RWPE2 (cell line): ENCODE results near the gene CSAG2.
"Not testable (repeated sequence)": the region's sequence is repeated elsewhere in the genome, so short reads cannot be mapped to it uniquely, and the experiment has no call there.

Source experiments
- ATAC-seq: fragments of 200-7000 bp; cut with Tn5 transposase; 3 replicates; pipeline ENCODE4 v1.9.1; 2021; ENCODE audit warnings: low read depth
- DNase-seq: peaks from one replicate; pipeline ENCODE4 v3.0.0-alpha.2; 2020; ENCODE audit warnings: low spot score
- H3K27ac ChIP-seq: fragments of 450-650 bp; 2 replicates; pipeline ENCODE4 v1.5.1; 2017; ENCODE audit warnings: mild to moderate bottlenecking; ENCODE audit not compliant: poor library complexity, severe bottlenecking
- H3K27me3 ChIP-seq: fragments of 250-450 bp; sonication (Bioruptor Pico); 2 replicates; pipeline ENCODE4 v1.5.1; 2021; ENCODE audit warnings: mild to moderate bottlenecking, moderate library complexity; ENCODE audit not compliant: insufficient read depth, poor library complexity, severe bottlenecking
- H3K36me3 ChIP-seq: fragments of 250-450 bp; sonication (Bioruptor Pico); 2 replicates; pipeline ENCODE4 v1.5.1; 2020; ENCODE audit warnings: low read depth, mild to moderate bottlenecking, moderate library complexity
- H3K4me1 ChIP-seq: fragments of 250-450 bp; sonication (Bioruptor Pico); 2 replicates; pipeline ENCODE4 v1.5.1; 2021; ENCODE audit warnings: mild to moderate bottlenecking, moderate library complexity; ENCODE audit not compliant: insufficient read depth, poor library complexity, severe bottlenecking
- H3K4me3 ChIP-seq: fragments of 250-450 bp; sonication (Bioruptor Pico); 2 replicates; pipeline ENCODE4 v1.5.1; 2021; ENCODE audit warnings: mild to moderate bottlenecking, moderate library complexity; ENCODE audit not compliant: severe bottlenecking
- H3K9me3 ChIP-seq: fragments of 250-450 bp; sonication (Bioruptor Pico); 2 replicates; pipeline ENCODE4 v1.5.1; 2021; ENCODE audit warnings: mild to moderate bottlenecking, moderate library complexity; ENCODE audit not compliant: severe bottlenecking
- TF ChIP-seq, protein P1 (sequence below): fragments of 450-650 bp; IDR thresholded peaks from one replicate; pipeline ENCODE4 v1.5.1; 2017; ENCODE audit warnings: mild to moderate bottlenecking, moderate library complexity; ENCODE audit not compliant: poor library complexity, severe bottlenecking

CSAG2 gene

GRCh38 chrX:152735101-152735500 is 26.0 kb upstream of the CSAG2 start:
- no peaks in the 10 kb centered on the region for H3K9me3 ChIP-seq
- TF ChIP-seq, protein P1, sequence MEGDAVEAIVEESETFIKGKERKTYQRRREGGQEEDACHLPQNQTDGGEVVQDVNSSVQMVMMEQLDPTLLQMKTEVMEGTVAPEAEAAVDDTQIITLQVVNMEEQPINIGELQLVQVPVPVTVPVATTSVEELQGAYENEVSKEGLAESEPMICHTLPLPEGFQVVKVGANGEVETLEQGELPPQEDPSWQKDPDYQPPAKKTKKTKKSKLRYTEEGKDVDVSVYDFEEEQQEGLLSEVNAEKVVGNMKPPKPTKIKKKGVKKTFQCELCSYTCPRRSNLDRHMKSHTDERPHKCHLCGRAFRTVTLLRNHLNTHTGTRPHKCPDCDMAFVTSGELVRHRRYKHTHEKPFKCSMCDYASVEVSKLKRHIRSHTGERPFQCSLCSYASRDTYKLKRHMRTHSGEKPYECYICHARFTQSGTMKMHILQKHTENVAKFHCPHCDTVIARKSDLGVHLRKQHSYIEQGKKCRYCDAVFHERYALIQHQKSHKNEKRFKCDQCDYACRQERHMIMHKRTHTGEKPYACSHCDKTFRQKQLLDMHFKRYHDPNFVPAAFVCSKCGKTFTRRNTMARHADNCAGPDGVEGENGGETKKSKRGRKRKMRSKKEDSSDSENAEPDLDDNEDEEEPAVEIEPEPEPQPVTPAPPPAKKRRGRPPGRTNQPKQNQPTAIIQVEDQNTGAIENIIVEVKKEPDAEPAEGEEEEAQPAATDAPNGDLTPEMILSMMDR, result no peak

GRCh38 chrX:152734143-152734858 is 25.2 kb upstream of the CSAG2 start:
- not testable (repeated sequence) for H3K36me3 ChIP-seq, ATAC-seq, DNase-seq, H3K9me3 ChIP-seq, H3K27me3 ChIP-seq, H3K27ac ChIP-seq, H3K4me1 ChIP-seq, H3K4me3 ChIP-seq

More at GRCh38 chrX:152735101-152735500, 26.0 kb upstream of the CSAG2 start:
- H3K27ac ChIP-seq, result no peak overlapping the region
- H3K4me1 ChIP-seq, result no peaks in the 10 kb centered on the region
- no peak for ATAC-seq
- DNase-seq, result no peak
- H3K27me3 ChIP-seq, result no peaks in the 10 kb centered on the region
- no peak overlapping the region for H3K4me3 ChIP-seq
- no peaks in the 10 kb centered on the region for H3K36me3 ChIP-seq

GRCh38 chrX:152733261-152733975 is 24.3 kb upstream of the CSAG2 start, which contains the start of the genes CSAG1 and MAGEA12:
CSAG1 (minus strand) TSS chrX:152733721; CDS start chrX:152732460, 1,261 bp downstream.
MAGEA12 (plus strand) TSS chrX:152733757; CDS start chrX:152736162, 2,405 bp downstream.
- DNase-seq (no peak), ATAC-seq (no peak)
- Histone ChIP-seq H3K4me3 (no peak within 1 kb of the TSS), H3K9me3 (no peaks in the 10 kb centered on the region), H3K27ac (no peak within 1 kb of the TSS), H3K4me1 (no peaks in the 10 kb centered on the region), H3K27me3 (no peaks in the 10 kb centered on the region), H3K36me3 (no peaks in the 10 kb centered on the region)
- TF ChIP-seq, protein P1, result no peak

GRCh38 chrX:152725409-152725808 is 16.3 kb upstream of the CSAG2 start:
- Histone ChIP-seq H3K27ac (no peak overlapping the region), H3K27me3 (no peaks in the 10 kb centered on the region), H3K9me3 (no peaks in the 10 kb centered on the region), H3K4me1 (no peaks in the 10 kb centered on the region), H3K36me3 (no peaks in the 10 kb centered on the region), H3K4me3 (no peak overlapping the region)
- TF ChIP-seq, protein P1, result no peak
- ATAC-seq (no peak), DNase-seq (no peak)

GRCh38 chrX:152713815-152714787 is 5.0 kb upstream of the CSAG2 start, which contains the start of gene MAGEA2B:
MAGEA2B (plus strand) TSS chrX:152714628; CDS start chrX:152717107, 2,479 bp downstream.
- H3K4me1 ChIP-seq, result not testable (repeated sequence)

GRCh38 chrX:152713195-152713594 is 4.1 kb upstream of the CSAG2 start:
- H3K4me1 ChIP-seq, H3K4me3 ChIP-seq, H3K27me3 ChIP-seq, H3K36me3 ChIP-seq, DNase-seq, H3K27ac ChIP-seq, H3K9me3 ChIP-seq, ATAC-seq: not testable (repeated sequence)

More at GRCh38 chrX:152713815-152714787, 5.0 kb upstream of the CSAG2 start, which contains the start of gene MAGEA2B:
- not testable (repeated sequence) for H3K36me3 ChIP-seq, H3K27me3 ChIP-seq, H3K4me3 ChIP-seq, DNase-seq, ATAC-seq, H3K27ac ChIP-seq, H3K9me3 ChIP-seq

- not testable (repeated sequence) for DNase-seq, H3K27me3 ChIP-seq, H3K36me3 ChIP-seq, H3K4me3 ChIP-seq, H3K27ac ChIP-seq, H3K4me1 ChIP-seq, H3K9me3 ChIP-seq, ATAC-seq
Observed at GRCh38 chrX:152706500-152706899, 2.6 kb downstream of the CSAG2 start.

GRCh38 chrX:152700390-152700789 is 8.7 kb downstream of the CSAG2 start:
- H3K27me3 ChIP-seq, DNase-seq, H3K9me3 ChIP-seq, H3K27ac ChIP-seq, H3K4me1 ChIP-seq, ATAC-seq, H3K4me3 ChIP-seq, H3K36me3 ChIP-seq: not testable (repeated sequence)
